Measurements from ENCODE around the gene WDR36. TPM values are rescaled to one million over a fixed set of nuclear protein-coding genes. Genes with fewer than 3 reads are reported as not detected.

Gene WDR36
- total and polyA plus RNA-seq, 9 of the 15 experiments (the other 6 are each of a cell fraction or from before 2014, with no cell fraction given): 25.7 to 68.0 (median 41.5) TPM

DNA sequence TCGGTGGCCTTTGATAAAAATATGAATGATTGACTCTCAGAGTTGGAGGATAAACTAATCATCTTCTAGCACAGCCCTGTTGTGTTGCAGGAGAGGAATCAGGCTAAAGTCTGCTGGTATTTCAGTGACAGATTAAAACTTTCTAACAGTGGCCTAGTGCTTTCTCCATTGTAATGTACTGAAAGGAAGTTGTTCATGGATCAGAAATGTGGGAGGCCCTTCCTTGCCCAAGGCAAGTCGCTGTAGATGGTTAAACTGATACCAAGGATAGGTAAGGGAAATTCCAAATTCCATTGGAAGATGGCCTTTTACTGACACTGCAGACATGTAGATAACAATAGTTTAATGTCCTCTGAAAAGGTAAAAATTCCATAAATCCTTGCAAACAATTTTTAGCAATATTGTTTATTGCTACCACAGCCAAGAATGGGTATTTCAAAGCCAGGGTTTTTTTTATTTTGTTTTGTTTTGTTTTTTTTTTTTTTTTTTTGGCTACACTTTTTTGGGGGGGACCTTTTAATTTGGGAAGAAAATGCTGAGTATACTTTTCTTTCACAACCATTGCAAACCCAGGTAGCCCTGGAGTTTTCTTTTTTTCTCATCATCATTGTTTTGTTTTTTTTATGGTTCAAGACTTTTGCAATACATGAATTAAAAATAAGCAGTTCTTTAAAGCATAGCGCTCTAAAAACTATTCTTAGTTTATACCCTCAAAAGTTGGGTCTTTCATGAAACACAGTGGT lies 35.5 kb downstream of the WDR36 start (continued):
- TF ChIP-seq CLOCK (CRISPR knock-in tag; IDR thresholded peaks at IDR 0.05; ENCODE audit: borderline replicate concordance): no peak

DNA sequence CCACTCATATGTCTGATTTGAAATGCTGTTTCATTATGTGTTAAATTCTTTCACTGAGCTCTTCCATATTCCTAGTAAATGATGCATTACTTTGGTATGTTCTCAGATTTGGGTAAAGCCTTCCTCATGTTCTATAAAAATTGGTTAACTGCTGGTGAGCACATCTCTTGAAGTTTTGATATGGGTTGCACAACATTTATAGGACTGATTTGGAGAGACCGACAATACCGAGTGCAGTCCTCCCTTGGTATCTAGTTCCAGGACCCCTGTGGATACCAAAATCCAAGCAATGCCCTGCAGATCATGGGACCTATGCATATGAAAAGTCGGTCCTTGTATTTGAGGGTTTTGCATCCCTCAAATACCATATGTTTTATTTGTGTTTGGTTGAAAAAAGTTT lies 37.8 kb downstream of the WDR36 start:
- TF ChIP-seq ZNF695 (CRISPR knock-in tag; IDR thresholded peaks at IDR 0.05) (no peak), CHD4 (IDR thresholded peaks at IDR 0.05; ENCODE audit: insufficient read depth, insufficient replicate concordance, low read depth, low read length, poor library complexity, severe bottlenecking) (no peak), ZFP30 (CRISPR knock-in tag; IDR thresholded peaks at IDR 0.05; ENCODE audit: borderline replicate concordance) (no peak), EWSR1 (IDR thresholded peaks at IDR 0.05; ENCODE audit: borderline replicate concordance, low read depth, partially characterized antibody) (no peak), GATA2 (CRISPR knock-in tag; IDR thresholded peaks at IDR 0.05) (no peak), ZNF431 (CRISPR knock-in tag; IDR thresholded peaks at IDR 0.05) (no peak)
- Histone ChIP-seq H3K9me1 (ENCODE audit: control insufficient read depth, insufficient read depth, low read length) (no peaks in the 10 kb centered on the region), H3K9me3 (replicated peaks; ENCODE audit: control insufficient read depth, insufficient read depth, low read depth, low read length) (no peaks in the 10 kb centered on the region), H3K4me3 (no peak overlapping the region), H3K36me3 (ENCODE audit: control insufficient read depth, insufficient read depth, low read length) (peaks cover 25% of the 10 kb centered on the region), H3K9ac (ENCODE audit: insufficient read depth in 1 of 2, low read depth in 2 of 2, low read length in 2 of 2) (no peak overlapping the region), H3K79me2 (ENCODE audit: control insufficient read depth, insufficient read depth, low read length) (no peaks in the 10 kb centered on the region), H2AFZ (ENCODE audit: low read depth, low read length) (no peak overlapping the region), H3K27ac (ENCODE audit: extremely low read depth, low read depth, low read length) (no peak overlapping the region), H3K27me3 (ENCODE audit: control insufficient read depth in 2 of 2, insufficient read depth in 2 of 2, low read length in 2 of 2) (no peaks in the 10 kb centered on the region), H3K4me2 (ENCODE audit: insufficient read depth, low read length) (no peak overlapping the region), H3K4me1 (replicated peaks in 1 of 2; ENCODE audit: control insufficient read depth in 2 of 2, insufficient read depth in 2 of 2, low read length in 2 of 2) (no peaks in the 10 kb centered on the region), H4K20me1 (replicated peaks; ENCODE audit: control insufficient read depth, insufficient read depth, low read length) (no peaks in the 10 kb centered on the region)
- WGBS (ENCODE audit: insufficient coverage, low coverage, missing lambda C conversion rate): 82% methylated on average over 3 of the region's 3 CpGs
- DNase-seq (ENCODE audit: extremely low read depth in 1 of 4, low spot score in 3 of 4) (no peak), FAIRE-seq (no peak), ATAC-seq (no peak)
- ChIA-PET CTCF (ENCODE audit: low intra/inter-chr PET ratio) (no interaction called here), POLR2A (no interaction called here)
- no TSS peak for BruUV-seq (replicated peaks)
- in situ Hi-C loops (cut with MboI) (no loop called here), intact Hi-C loops (cut with micrococcal nuclease) (no loop called here)
